CD4-positive, alpha-beta T cell treated with Interleukin-15 for 4 hours (primary cell): ENCODE data around the gene PPP2R2D.
"Not testable (repeated sequence)": the region's sequence is repeated elsewhere in the genome, so short reads cannot be mapped to it uniquely, and the experiment has no call there.

ENCODE experiments used
- DNase-seq: peaks from one replicate; pipeline ENCODE4 v3.0.0-alpha.2; 2020; ENCODE audit warnings: low spot score

Gene PPP2R2D

GRCh38 chr10:131977323-131978096, 76.7 kb downstream of the PPP2R2D start:
- no peak for DNase-seq

GRCh38 chr10:131978366-131978765, 77.6 kb downstream of the PPP2R2D start:
- no peak for DNase-seq

- DNase-seq: no peak
These were observed 78.0 kb downstream of the PPP2R2D start for GRCh38 chr10:131978851-131979250.

- DNase-seq: no peak
These were observed 78.5 kb downstream of the PPP2R2D start for GRCh38 chr10:131979336-131979735.

GRCh38 chr10:131979821-131980270, 79.0 kb downstream of the PPP2R2D start:
- no peak for DNase-seq

- no peak for DNase-seq
These were observed 79.5 kb downstream of the PPP2R2D start for GRCh38 chr10:131980321-131980720.

GRCh38 chr10:131980761-131981428, 80.1 kb downstream of the PPP2R2D start:
- DNase-seq: no peak

GRCh38 chr10:131981429-131982184, 80.8 kb downstream of the PPP2R2D start, which contains the start of gene BNIP3:
Gene BNIP3 (minus strand): TSS chr10:131981923. CDS start chr10:131981806, 117 bp downstream.
- peak; percentile 94 for DNase-seq

GRCh38 chr10:131982185-131982756, 81.5 kb downstream of the PPP2R2D start:
- no peak for DNase-seq

GRCh38 chr10:131982796-131983195, 82.0 kb downstream of the PPP2R2D start:
- DNase-seq: no peak

- no peak for DNase-seq
These were observed 83.0 kb downstream of the PPP2R2D start for GRCh38 chr10:131983780-131984179.

- DNase-seq: not testable (repeated sequence)
These were observed 86.0 kb downstream of the PPP2R2D start for GRCh38 chr10:131986851-131987250.

GRCh38 chr10:131987301-131987700, 86.5 kb downstream of the PPP2R2D start:
- DNase-seq: not testable (repeated sequence)

GRCh38 chr10:131987786-131988185, 87.0 kb downstream of the PPP2R2D start:
- DNase-seq: not testable (repeated sequence)

- no peak for DNase-seq
These were observed 90.9 kb downstream of the PPP2R2D start for GRCh38 chr10:131991726-131992125.

GRCh38 chr10:131993275-131993674, 92.5 kb downstream of the PPP2R2D start:
- DNase-seq: no peak

- DNase-seq: no peak
These were observed 93.6 kb downstream of the PPP2R2D start for GRCh38 chr10:131994435-131994834.

GRCh38 chr10:131996466-131997365, 95.9 kb downstream of the PPP2R2D start:
- no peak for DNase-seq

GRCh38 chr10:131997366-131998049, 96.7 kb downstream of the PPP2R2D start:
- no peak for DNase-seq

GRCh38 chr10:131998050-131998844, 97.4 kb downstream of the PPP2R2D start:
- no peak for DNase-seq
